ENCODE data around the gene CD300LB. TPM values are rescaled to one million over a fixed set of nuclear protein-coding genes. Genes with fewer than 3 reads are reported as not detected.
"Not testable (repeated sequence)": the region's sequence is repeated elsewhere in the genome, so short reads cannot be mapped to it uniquely, and the experiment has no call there.

CD300LB gene
- polyA plus RNA-seq, 3 donors, result 0.11 to 0.25 (median 0.23) TPM

DNA sequence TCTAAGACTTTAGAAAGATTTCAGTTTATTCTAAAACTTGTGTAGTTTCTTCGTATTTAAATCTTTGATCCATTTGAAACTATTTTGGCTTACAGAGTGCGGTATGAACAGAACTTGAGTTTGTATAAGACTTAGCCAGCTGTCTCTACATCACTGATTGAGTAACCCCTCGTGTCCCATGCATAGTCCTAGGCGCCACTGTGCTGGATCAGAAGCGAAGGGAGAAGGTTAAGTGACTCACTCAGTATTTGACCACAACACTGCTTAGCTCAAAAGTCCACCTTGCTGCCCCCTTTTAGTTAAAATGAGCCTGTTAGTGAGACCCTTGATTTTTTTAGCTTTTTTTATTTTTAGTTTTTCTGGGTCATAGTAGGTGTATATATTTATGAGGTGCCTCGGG, 28.4 kb downstream of the CD300LB start:
- DNase-seq (ENCODE audit: low read depth in 3 of 3, low spot score in 2 of 3), result no peak

DNA sequence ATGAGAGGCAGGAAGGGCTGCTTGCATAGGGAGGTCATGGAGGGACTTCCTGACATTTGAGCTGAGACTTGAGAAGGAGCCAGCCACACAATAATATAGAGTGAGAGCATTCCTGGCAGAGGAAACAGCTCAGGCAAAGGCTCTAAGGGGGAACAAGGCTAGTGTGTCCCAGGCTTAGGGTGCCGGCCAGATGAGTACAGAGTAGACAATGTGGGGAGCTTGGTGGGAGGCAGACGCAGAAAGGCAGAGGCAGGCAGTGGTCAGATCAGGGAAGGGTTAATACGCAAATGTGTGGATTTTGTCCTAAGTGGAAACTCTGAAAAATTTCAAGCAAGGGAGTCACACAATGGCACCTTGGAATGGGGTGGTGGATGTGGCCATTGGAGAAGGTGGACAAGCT, 31.3 kb downstream of the CD300LB start:
- DNase-seq (ENCODE audit: low read depth in 3 of 3, low spot score in 2 of 3), result no peak

DNA sequence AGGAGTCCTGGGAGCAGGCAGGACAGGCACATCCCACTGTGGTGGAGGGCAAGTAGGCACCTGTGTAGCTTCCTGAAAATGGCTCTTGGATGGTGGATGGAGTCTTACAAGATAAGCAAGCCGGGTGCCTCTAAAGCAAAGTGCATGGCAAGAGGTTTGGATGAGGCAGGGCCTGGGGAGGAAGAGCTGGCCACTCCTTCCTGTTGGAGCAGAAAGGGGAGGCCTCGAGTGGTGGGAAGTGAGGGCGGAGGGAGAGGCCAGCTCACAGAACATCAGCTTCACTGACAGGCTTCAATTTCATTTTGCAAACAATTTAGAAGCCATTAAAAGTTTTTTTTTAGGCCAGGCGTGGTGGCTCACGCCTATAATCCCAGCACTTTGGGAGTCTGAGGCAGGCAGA, 33.8 kb downstream of the CD300LB start:
- DNase-seq (ENCODE audit: low read depth in 3 of 3, low spot score in 2 of 3), result no peak

DNA sequence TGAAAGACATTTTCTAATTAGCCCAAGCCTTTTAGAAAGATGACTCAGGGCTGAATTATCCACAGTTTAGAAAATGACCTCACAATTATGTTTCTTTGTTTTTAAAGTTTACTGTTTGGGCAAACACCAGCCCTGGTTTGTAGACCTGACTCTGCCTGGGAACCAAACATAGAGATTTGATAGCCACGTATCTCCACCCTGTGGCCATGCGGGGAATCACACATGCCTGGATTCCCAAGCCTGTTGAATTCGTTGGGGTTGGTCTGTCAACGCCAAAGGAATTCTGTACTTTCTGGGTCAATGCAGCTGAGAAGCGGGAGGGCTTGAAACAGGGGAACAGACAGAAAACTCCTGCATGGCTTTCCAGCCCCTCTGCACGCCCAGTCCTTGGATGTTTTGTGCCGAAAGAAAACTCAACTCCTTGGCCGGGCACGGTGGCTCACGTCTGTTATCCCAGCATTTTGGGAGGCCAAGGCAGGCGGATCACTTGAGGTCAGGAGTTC, 37.9 kb downstream of the CD300LB start:
- DNase-seq (ENCODE audit: low read depth in 3 of 3, low spot score in 2 of 3), result peak; percentile 40 to 63 (median 49)

DNA sequence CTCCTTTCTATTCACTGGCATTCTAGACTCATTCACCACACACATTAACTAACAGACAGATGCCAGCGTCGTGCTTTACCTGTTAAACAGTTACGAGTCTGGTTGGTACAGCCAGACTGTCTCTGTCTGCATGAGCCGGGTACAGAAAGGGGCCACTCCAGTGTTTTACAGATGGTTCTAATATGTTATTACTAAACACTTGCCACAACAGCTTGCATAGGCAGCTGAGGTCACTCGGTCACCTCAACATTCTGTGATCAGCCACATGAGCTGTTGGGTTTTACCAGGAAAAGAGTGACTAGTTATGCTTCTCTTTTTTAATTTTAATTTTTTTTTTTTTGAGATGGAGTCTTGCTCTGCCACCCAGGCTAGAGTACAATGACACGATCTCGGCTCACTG, 39.6 kb downstream of the CD300LB start:
- DNase-seq (ENCODE audit: low read depth in 3 of 3, low spot score in 2 of 3), result no peak

DNA sequence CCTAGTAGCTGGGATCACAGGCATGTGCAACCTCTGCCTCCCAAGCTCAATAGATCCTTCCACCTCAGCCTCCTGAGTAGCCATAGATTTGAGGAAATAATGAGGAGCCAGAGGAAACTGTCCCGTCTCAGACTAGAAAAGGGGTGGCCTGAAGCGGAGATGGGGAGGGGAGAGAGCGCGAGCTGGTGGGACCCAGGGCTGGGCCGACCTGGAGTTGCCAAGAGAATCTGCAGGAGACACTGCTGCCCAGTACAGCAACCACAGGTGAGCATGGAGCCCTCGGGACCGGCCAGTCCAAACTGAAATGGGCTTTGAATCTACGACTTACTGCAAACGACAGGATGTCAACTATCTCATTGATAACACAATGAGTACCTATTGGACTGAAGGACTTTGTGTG, 40.6 kb downstream of the CD300LB start:
- DNase-seq (ENCODE audit: low read depth in 3 of 3, low spot score in 2 of 3), result no peak

DNA sequence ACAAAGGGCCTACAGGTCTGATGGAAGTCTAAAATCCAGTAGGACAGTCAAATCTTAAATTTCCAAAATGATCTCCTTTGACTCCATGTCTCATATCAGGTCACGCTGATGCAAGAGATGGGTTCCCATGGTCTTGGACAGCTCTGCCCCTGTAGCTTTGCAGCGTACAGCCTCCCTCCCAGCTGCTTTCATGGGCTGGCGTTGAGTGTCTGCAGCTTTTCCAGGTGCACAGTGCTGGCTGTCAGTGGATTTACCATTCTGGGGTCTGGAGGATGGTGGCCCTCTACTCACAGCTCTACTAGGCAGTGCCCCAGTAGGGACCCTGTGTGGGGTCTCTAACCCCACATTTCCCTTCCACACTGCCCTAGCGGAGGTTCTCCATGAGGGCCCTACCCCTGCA, 43.0 kb downstream of the CD300LB start:
- not testable (repeated sequence) for DNase-seq (ENCODE audit: low read depth in 3 of 3, low spot score in 2 of 3)

DNA sequence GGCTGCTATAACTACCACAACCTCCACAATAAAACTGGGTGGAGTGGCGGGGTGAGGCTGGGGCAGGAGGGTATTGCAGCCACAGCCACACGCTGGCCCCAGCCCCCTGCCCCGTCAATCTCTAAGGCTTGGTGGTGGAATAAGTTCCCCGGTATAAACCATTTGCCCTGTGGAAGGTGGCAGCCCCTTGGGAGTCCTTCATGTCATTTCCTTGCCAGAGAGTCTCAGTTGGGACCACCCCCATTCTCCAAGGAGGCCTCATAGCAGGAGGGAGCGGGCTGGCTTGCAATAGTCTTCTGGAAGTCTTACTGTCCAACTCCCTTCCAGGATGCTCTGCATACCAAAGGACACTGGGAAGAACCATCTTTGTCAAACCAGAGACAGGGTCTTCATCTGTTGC, 45.4 kb downstream of the CD300LB start:
- no peak for DNase-seq (ENCODE audit: low read depth in 3 of 3, low spot score in 2 of 3)

DNA sequence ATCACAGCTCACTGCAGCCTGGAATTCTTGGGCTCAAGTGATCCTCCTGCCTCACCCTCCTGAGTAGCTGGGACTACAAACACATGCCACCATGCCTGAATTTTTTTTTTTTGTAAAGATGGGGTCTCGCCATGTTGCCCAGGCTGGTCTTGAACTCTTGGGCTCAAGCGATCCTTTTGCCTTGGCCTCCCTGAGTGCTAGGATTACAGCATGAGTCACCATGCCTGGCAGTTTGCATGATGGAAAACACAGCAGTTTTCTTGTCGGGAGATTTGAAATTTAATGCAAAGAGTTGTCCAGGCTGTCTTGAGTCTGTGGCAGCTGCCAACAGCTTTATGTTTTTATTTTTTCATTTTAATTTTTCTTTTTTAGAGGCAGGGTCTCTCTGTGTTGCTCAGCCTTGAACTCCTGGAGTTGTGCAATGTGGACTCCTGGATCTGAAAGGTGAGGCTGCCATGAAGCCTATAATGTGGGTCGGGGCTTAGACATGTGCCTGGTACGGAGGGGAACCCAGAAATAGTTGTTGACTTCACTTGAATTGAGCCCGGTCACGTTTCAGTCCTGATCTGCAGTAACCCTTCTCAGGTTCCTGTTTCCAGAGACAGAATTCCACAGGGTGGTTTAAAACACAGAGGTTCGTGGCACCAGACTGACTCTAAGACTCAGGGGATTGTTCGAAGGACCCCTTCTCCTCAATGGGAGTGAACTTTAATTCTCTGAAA, 46.1 kb downstream of the CD300LB start:
- no peak for DNase-seq (ENCODE audit: low read depth in 3 of 3, low spot score in 2 of 3)

DNA sequence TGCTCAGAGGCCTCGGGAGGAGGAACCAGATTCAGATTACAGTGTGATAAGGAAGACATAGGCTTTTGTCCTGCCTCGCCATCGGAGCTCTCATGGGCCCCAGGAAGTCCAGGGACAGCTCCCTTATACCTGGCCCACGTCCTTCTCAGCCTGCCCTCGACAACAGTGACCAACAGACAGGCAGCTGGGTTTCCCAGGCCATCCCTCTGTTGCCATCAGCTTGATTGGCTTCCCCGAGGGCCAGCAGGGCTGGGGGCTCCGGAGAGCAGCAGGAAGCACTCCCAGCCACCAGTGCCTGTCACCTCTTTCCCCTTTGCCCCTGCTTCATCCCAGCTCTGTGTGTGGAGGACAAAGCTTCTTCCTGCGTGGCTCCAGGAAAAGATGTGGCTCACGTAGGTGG, 47.2 kb downstream of the CD300LB start:
- DNase-seq (ENCODE audit: low read depth in 3 of 3, low spot score in 2 of 3), result no peak

DNA sequence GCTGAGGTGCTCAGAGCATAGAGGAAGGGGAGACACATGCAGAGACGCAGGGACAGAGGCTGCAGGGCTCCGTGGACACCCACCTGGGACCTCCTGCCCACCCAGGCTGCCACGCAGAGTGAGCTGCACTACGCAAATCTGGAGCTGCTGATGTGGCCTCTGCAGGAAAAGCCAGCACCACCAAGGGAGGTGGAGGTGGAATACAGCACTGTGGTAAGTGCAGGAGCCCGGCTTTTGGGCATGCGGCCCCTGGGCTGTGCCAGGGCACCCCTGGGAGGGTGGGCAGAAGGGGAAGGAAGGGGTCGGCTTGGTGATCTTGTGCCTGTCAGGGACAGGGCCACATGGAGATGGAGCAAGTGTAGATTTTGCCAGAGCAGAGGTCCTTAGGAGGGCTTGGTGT, 49.7 kb downstream of the CD300LB start:
- DNase-seq (ENCODE audit: low read depth in 3 of 3, low spot score in 2 of 3), result no peak

DNA sequence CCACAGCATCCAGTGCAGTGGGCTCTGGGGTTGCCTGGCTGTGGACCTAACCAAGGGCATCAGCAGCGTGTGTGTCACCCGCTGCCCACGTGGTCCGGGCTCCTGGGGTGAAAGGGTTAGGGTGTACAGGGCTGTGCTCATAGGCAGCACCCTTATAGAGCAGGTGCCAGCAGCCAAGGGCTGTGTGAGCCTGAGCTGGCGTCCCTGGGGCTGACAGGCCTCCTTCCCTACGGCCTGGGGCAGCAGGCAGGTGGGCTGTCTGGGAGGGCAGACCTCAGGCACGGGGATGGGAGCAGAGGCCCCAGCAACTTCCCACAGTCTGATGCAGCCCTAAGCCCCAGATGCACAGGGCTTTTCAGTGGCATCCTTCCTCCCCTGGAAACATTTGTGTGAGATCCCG, 51.0 kb downstream of the CD300LB start:
- no peak for DNase-seq (ENCODE audit: low read depth in 3 of 3, low spot score in 2 of 3)

DNA sequence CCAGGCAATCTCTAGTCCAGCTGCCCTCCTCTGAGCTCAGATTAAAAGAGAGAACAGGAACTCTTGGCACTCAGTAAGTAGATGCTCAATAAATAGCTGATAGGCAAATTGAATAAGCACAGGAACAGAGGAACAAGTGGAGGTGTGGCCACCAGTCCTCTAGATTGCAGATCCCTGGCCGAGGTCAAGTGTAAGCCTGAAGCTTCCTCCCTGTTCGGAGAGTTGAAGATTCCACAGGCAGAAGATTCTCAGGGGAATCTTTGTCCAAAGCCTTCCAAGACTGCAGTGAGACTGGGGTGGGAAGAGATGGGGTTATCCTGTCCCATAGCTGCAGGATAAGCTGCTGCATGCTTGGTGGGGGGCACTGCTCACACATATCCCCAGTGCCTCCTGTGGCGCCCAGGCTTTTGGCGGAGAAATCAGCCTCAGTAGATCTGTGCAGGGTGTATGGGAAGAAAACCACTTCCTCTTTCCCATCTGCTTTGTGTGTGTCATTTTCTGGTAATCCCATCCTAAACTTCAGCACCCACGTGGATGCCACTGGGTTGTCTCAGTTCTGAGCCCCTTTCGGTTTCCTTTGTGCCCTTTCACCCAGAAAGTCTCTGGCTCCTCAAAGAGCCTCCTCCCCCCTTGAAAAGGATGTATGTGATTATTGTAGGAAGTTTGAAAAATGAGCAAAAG, 52.7 kb downstream of the CD300LB start:
- DNase-seq (ENCODE audit: low read depth in 3 of 3, low spot score in 2 of 3), result no peak

DNA sequence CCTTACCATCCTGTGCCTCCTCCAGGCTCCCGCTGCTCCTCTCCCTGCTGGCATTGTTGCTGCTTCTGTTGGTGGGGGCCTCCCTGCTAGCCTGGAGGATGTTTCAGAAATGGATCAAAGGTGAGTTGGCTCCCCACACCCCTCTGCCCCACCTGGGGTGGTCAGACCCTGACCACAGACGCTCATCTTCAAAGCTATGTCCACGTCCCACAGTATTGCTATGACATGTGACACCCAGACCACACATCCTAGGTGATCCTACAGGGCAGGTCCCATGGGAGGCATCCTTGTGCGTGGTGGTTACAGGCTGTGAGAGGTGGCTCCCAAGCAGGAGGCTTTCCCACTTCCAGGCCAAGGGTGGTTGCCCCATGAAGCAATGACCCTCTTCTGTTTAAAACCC, 53.9 kb downstream of the CD300LB start:
- no peak for DNase-seq (ENCODE audit: low read depth in 3 of 3, low spot score in 2 of 3)

DNA sequence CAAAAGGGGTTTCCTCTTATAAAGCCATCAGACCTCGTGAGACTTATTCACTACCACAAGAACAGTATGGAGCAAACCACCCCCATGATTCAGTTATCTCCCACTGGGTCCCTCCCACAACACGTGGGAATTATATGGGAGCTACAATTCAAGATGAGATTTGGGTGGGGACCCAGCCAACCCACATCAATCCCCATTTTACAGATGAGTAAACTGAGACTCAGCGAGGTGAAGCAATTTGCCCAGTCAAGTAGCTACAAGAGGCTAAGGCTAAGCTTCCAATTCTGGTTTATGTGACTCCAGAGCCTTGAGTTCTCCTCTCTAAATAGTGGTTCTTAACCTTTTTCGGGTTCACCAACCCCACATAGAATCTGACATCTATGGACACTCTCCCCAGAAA, 56.1 kb downstream of the CD300LB start:
- DNase-seq (ENCODE audit: low read depth in 3 of 3, low spot score in 2 of 3), result no peak

DNA sequence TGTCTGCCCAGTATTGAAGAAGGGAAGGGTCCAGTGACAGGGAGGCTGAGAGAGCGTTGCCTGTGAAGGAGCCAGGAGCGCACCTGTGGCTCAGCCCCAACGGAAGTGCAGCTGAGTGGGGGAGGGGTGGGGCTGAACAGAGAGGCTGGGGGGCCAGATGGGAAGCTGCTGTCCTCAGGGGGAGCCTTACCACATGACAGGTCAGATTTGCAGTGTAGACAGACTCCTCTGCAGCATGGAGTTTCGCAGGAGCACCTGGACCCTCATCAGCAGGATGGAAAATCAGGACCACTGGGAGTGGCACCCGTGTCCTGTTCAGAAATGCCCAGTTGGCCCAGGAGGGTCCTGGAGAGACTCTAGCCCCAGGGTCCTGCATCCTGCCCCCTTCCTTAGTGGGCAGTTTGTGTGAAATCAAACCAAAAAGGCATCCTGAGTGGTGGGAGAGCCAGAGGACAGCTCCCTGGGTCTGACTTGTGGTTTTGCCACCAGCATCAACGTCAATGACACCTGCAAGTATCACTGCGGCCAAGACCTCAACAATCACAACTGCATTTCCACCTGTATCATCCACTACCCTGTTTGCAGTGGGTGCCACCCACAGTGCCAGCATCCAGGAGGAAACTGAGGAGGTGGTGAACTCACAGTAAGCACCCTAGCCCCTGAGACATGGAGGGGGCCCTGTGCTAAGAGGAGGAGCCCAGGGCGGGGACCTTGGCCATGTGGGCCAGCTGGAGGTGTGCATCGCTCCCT, 57.1 kb downstream of the CD300LB start:
- no peak for DNase-seq (ENCODE audit: low read depth in 3 of 3, low spot score in 2 of 3)

DNA sequence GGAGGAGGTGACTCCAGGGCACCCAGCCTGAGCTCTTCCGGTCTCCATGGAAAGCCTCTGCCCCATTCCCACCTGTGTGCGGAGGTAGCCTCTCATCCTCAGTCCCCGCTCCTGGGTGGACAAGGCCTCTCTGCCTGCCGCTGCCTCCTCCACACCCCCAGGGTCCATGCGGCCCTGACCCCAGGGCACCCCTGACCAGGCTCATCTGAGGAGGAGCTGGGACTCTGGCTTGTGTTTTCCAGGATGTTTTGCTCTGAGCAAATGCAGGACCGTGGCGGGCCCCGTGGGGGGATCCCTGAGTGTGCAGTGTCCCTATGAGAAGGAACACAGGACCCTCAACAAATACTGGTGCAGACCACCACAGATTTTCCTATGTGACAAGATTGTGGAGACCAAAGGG, 58.0 kb downstream of the CD300LB start:
- DNase-seq (ENCODE audit: low read depth in 3 of 3, low spot score in 2 of 3), result no peak

DNA sequence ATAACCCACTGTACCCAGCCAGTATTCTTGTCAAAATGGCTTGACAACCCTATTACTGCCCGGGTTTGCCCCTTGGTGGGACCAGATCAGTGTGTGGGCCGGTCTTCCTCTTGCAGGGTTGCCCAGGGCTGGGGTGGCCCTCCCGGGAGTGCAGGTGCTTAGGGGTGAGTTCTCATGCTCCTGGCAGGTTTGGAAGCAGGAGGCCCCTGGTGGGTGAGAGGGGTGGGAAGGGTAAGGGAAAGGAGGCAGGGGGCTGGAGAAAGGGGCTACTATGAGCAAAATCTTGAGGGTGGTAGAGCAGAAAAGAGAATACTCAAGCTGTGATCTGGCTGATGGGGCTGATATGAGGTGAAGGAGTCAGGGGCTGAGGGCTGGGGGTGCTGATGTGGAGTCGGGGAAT, 58.4 kb downstream of the CD300LB start:
- no peak for DNase-seq (ENCODE audit: low read depth in 3 of 3, low spot score in 2 of 3)

DNA sequence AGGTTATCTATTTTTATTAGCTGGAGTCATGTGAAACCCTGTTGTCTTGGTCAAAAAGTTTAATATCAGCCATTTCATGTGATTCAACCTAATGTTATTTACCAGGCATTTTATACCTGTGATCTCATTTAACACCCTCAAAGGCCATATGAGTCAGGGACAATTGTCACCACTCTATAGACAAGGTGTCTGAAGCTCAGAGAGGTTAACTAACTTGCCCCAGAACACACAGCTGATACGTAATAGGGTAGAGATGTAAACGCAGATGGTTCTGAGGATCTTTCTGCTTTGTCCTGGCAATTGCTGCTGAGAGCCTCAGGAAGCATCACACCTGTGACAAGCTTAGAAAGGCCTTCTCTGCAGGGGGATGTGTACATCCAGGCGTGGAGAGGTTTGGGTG, 59.9 kb downstream of the CD300LB start:
- DNase-seq (ENCODE audit: low read depth in 3 of 3, low spot score in 2 of 3), result no peak

Measured in right renal cortex interstitium (tissue), 3 donors.